Stimulated activated naive CD4-positive, alpha-beta T cell (primary cell): ENCODE measurements around the gene SNRNP25.

Source experiments
- DNase-seq, 6 experiments: peaks; one replicate each; lab custom pipeline; 2025; lab: John Stamatoyannopoulos, UW

SNRNP25 gene

GRCh38 chr16:102060-102855, 48.6 kb downstream of the SNRNP25 start:
- no peak for DNase-seq

DNA sequence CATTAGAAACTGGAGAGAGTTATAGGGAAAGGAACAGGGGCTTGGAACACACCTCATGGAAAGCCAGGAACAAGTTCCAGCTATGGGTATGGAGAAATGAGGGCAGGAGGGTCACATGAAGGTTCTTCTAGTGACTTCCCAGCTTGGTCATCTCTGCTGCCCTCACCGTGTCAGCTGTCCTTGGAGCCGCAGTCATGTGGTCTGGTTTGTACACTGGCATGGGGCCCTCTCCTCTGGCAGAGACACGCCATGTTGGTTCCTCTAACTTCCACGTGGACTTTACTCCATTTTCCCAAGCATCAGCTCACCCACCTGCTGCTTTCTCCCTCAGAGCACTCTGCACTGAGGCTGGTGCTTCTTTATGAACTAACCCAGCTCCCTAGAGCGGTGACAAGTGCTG, 50.7 kb downstream of the SNRNP25 start:
- DNase-seq, result no peak

DNA sequence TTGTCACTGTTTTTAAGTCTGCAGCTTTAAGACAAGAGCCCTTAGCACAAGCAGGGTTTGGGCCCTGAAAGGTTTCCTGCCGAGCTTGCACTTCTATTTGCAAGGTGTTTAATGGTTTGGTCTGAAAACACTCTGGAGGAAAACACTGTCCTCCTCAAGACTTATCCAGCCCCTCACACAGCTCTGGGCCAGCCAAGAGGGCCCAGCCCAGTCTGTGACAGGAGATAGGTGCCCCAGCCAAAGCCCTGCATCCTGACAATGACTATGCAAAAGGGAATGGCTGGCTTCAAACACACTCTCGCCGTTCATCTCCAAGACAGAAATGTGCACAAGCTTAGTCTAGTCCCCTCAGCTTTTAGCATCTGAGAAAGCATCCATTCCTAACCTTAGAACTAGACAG, 51.3 kb downstream of the SNRNP25 start:
- DNase-seq, result no peak

DNA sequence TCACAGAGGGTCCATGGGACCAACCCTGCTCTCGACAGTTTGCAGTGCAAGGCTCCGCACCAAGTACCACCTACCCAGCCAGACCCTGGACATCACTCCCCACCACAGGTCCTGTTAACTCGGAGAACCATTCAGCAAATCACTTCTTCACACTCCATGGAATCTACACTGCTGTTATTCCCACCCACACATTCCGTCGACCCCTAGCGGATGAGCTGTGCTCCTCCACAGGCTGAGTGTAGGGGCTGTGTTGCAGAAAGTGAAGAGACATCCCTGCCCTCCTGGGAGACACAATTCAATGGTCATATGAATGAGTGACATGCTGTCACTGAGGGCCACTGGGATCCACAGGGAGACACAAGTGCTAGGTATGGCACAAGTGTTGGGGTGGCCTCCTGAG, 51.9 kb downstream of the SNRNP25 start:
- DNase-seq, result no peak

DNA sequence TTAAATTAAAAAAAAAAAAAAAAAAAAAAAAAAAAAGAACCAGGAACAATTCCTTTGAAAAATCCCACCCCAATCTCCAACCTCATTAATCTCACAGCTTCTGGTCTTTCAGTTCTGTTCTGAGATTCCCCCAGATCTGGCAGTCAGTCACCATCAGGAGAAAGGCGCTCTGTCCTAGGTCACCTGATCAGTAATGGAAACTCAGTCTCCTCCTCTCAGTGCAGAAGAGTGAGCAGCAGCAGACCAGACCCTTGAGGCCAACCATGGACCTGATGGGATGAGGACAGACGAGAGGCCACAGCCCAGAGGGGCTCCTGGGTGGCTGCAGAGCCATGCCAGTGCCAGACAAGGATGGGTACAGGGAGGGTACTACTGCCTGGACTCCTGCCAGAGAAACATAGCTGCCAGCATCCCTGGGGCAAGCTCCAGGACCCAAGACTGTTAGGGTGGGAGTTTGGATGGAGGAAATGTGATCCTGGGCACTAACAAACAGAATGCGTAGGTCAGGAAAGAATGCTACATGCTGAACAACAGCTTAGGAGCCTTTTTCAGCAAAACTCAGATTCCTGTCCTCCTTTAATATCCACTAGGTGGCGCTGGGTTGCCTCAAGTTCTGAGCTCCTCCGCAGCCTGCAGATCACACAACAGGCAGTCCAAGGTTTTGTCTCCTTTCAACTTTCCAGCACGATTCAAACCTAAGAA, 53.1 kb downstream of the SNRNP25 start:
- DNase-seq, result peak; percentile 14 to 71 (median 44)
